Transverse colon (tissue), 3 donors: ENCODE measurements around the gene ZMIZ1.

ENCODE experiments used
- CTCF ChIP-seq, 5 experiments: fragments of 200-600 bp in 3 of 5; fragments of 450-650 bp in 2 of 5; sonication (generic) in 3 of 5; IDR thresholded peaks; 1 replicate in 2 of 5; 2 replicates in 3 of 5; pipeline ENCODE4 v1.5.1; 2016 to 2017; ENCODE audit warnings: antibody characterized with exemption in 5 of 5, inconsistent platforms in 3 of 5, mild to moderate bottlenecking in 2 of 5, moderate library complexity in 1 of 5
- EP300 ChIP-seq: sonication (generic); formaldehyde crosslinking; IDR thresholded peaks from one replicate; pipeline ENCODE4 v1.6.1; 2017; ENCODE audit warnings: antibody characterized with exemption, low read depth
- POLR2A ChIP-seq: fragments of 450-650 bp; IDR thresholded peaks from one replicate; pipeline ENCODE4 v1.6.1; 2016; ENCODE audit warnings: antibody characterized with exemption, mild to moderate bottlenecking, moderate library complexity

- TF ChIP-seq CTCF (IDR thresholded peaks at IDR 0.05) (no peak), EP300 (no peak), POLR2A (no peak)
Observed at GRCh38 chr10:79079054-79079397, 10.3 kb downstream of the ZMIZ1 start.
